DND-41 (cell line): ENCODE measurements around the gene CHCHD3.
A peak's percentile ranks its signal among the peaks of the same experiment; 100 is the strongest.

Experiments
- ATAC-seq: fragments of 200-7000 bp; cut with Tn5 transposase; 3 replicates; pipeline ENCODE4 v1.9.1; 2021; ENCODE audit warnings: low read depth; ENCODE audit not compliant: insufficient read depth
- DNase-seq: peaks from one replicate; pipeline ENCODE4 v3.0.0-alpha.2; 2020
- H2AFZ ChIP-seq: 2 replicates; pipeline ENCODE4 v1.6.0; 2012; ENCODE audit warnings: low read depth, low read length
- H3K27ac ChIP-seq: 2 replicates; pipeline ENCODE4 v1.5.1; 2012; ENCODE audit warnings: low read length, inconsistent platforms
- H3K27me3 ChIP-seq: fragments of 200-600 bp; sonication (generic); 2 replicates; pipeline ENCODE4 v1.6.0; 2012; ENCODE audit warnings: low read length, mild to moderate bottlenecking, inconsistent platforms; ENCODE audit not compliant: insufficient read depth, poor library complexity
- H3K36me3 ChIP-seq: 2 replicates; pipeline ENCODE4 v1.5.1; 2012; ENCODE audit warnings: low read length, inconsistent platforms; ENCODE audit not compliant: insufficient read depth
- H3K4me1 ChIP-seq: 2 replicates; pipeline ENCODE4 v1.5.1; 2012; ENCODE audit warnings: mild to moderate bottlenecking, low read length; ENCODE audit not compliant: insufficient read depth
- H3K4me2 ChIP-seq: 2 replicates; pipeline ENCODE4 v1.6.0; 2012; ENCODE audit warnings: mild to moderate bottlenecking, moderate library complexity, low read length, inconsistent platforms; ENCODE audit not compliant: insufficient read depth
- H3K4me3 ChIP-seq, 2 experiments: fragments of 200-600 bp in 1 of 2; shearing (Covaris generic) in 1 of 2; 2 replicates each; pipeline ENCODE4 v1.5.1; 2012 to 2016; ENCODE audit warnings: inconsistent platforms in 2 of 2, low read length in 2 of 2, mild to moderate bottlenecking in 2 of 2, low read depth in 1 of 2, moderate library complexity in 1 of 2
- H3K79me2 ChIP-seq: 2 replicates; pipeline ENCODE4 v1.6.0; 2012; ENCODE audit warnings: low read length, inconsistent platforms; ENCODE audit not compliant: insufficient read depth
- H3K9ac ChIP-seq: 2 replicates; pipeline ENCODE4 v1.6.0; 2012; ENCODE audit warnings: low read depth, mild to moderate bottlenecking, inconsistent platforms, low read length, moderate library complexity
- H3K9me3 ChIP-seq: 2 replicates; pipeline ENCODE4 v1.5.1; 2012; ENCODE audit warnings: low read length, moderate library complexity, mild to moderate bottlenecking, inconsistent platforms; ENCODE audit not compliant: insufficient read depth, severe bottlenecking
- H4K20me1 ChIP-seq: 2 replicates; pipeline ENCODE4 v1.6.0; 2012; ENCODE audit warnings: low read length; ENCODE audit not compliant: insufficient read depth
- EZH2 ChIP-seq: IDR thresholded peaks from 3 replicates; pipeline ENCODE4 v1.6.1; 2012; ENCODE audit warnings: borderline replicate concordance, low read depth, mild to moderate bottlenecking, moderate library complexity, low read length, inconsistent platforms; ENCODE audit not compliant: severe bottlenecking
- TF ChIP-seq, protein P1 (sequence below): IDR thresholded peaks from 2 replicates; pipeline ENCODE4 v1.5.1; 2012; ENCODE audit warnings: borderline replicate concordance, low read length, moderate library complexity, mild to moderate bottlenecking; ENCODE audit not compliant: poor library complexity, severe bottlenecking; ENCODE audit errors: extremely low read depth

CHCHD3 gene

DNA sequence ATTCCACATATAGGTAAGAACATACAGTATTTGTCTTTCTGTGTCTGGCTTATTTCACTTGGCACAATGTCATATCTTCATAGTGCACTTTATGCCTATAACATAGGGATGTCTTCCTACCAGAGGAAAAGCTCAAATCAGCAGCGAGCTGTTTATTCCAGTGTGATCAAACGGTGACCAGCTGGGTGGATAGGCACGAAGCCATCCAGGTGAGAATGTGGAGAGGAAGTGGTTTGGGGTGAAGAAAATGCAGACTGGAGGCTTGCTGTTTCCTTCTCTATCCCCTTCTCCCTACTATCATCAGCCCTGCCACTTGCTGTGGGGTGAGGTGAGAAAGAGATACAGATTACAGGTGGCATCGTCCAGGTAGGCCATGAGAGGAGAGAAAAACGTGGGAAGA, 52.4 kb downstream of the CHCHD3 start:
- DNase-seq (peak; percentile 45), ATAC-seq (peak; percentile 80)
- H3K36me3 ChIP-seq: no peaks in the 10 kb centered on the region
- no peak overlapping the region for H3K4me3 ChIP-seq
- H3K27me3 ChIP-seq: no peaks in the 10 kb centered on the region
- no peak overlapping the region for H3K27ac ChIP-seq
- H3K4me1 ChIP-seq: peaks cover 6% of the 10 kb centered on the region
- H4K20me1 ChIP-seq: peaks cover 8% of the 10 kb centered on the region; the same call in 1 of the 2 replicates
- no peak overlapping the region for H2AFZ ChIP-seq
- H3K9ac ChIP-seq: no peak overlapping the region
- peaks cover 3% of the 10 kb centered on the region for H3K9me3 ChIP-seq
- TF ChIP-seq, protein P1, sequence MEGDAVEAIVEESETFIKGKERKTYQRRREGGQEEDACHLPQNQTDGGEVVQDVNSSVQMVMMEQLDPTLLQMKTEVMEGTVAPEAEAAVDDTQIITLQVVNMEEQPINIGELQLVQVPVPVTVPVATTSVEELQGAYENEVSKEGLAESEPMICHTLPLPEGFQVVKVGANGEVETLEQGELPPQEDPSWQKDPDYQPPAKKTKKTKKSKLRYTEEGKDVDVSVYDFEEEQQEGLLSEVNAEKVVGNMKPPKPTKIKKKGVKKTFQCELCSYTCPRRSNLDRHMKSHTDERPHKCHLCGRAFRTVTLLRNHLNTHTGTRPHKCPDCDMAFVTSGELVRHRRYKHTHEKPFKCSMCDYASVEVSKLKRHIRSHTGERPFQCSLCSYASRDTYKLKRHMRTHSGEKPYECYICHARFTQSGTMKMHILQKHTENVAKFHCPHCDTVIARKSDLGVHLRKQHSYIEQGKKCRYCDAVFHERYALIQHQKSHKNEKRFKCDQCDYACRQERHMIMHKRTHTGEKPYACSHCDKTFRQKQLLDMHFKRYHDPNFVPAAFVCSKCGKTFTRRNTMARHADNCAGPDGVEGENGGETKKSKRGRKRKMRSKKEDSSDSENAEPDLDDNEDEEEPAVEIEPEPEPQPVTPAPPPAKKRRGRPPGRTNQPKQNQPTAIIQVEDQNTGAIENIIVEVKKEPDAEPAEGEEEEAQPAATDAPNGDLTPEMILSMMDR: no peak
- no peak for TF ChIP-seq EZH2
- H3K79me2 ChIP-seq: peaks cover 32% of the 10 kb centered on the region
- H3K4me2 ChIP-seq: no peak overlapping the region

DNA sequence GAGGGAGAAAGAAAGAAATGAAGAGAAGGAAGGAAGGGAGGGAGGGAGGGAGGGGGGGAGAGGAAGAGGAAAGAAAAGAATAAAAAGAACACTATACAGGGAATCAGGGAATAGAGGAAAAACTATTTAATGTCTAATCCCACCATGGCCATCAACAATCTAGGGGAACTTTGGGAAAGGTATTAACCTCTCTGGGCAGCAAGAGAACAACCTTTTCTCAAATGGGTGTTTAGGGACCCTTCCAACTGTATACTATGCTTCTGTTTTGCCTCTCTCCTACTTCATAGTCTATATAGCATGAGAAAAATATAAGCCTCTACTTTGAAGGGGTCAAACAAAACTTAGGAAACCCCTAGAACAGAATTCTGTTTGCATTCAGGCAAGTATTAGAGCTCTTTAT, 54.5 kb downstream of the CHCHD3 start:
- no peak overlapping the region for H3K27ac ChIP-seq
- DNase-seq (no peak), ATAC-seq (no peak)
- H2AFZ ChIP-seq: no peak overlapping the region
- peaks cover under 1% of the 10 kb centered on the region; the same call in 1 of the 2 replicates for H3K36me3 ChIP-seq
- H3K9ac ChIP-seq: no peak overlapping the region
- H3K4me1 ChIP-seq: peaks cover 6% of the 10 kb centered on the region
- H4K20me1 ChIP-seq: peaks cover 8% of the 10 kb centered on the region; the same call in 1 of the 2 replicates
- peaks cover 3% of the 10 kb centered on the region for H3K9me3 ChIP-seq
- no peaks in the 10 kb centered on the region for H3K27me3 ChIP-seq
- H3K4me2 ChIP-seq: no peak overlapping the region
- H3K4me3 ChIP-seq: no peak overlapping the region
- H3K79me2 ChIP-seq: peaks cover 32% of the 10 kb centered on the region
- TF ChIP-seq, protein P1: no peak
- TF ChIP-seq EZH2: no peak

DNA sequence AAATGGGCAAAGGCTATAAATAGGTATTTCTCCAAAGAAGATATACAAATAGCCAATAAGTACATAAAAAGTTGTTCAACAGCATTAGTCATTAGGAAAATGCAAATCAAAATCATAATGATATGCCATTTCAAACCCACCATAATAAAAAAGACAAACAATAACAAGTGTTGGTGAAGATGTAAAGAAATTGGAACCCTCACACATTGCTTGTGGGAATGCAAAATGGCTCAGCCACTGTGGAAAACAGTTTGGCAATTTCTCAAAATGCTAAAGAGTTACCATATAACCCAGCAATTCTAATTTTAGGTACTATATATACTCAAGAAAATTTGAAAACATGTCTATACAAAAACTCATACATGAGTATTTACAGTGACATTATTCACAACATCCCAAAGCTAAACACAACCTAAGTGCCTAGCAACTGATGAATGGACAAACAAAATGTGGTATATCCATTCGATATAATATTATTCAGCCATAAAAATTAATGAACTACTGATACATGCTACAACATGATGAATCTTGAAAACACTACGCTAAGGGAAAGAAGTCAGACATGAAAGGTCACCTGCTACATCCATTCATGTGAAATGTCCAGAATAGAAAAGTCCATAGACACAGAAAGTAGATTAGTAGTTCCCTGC, 55.6 kb downstream of the CHCHD3 start:
- ATAC-seq: no peak
- no peaks in the 10 kb centered on the region for H3K27me3 ChIP-seq
- no peak for DNase-seq
- no peak overlapping the region for H3K9ac ChIP-seq
- H3K36me3 ChIP-seq: peaks cover 4% of the 10 kb centered on the region; the same call in 1 of the 2 replicates
- H2AFZ ChIP-seq: no peak overlapping the region
- H3K4me3 ChIP-seq: no peak overlapping the region
- peaks cover 3% of the 10 kb centered on the region for H3K9me3 ChIP-seq
- H3K4me1 ChIP-seq: peaks cover 6% of the 10 kb centered on the region
- H3K4me2 ChIP-seq: no peak overlapping the region
- TF ChIP-seq, protein P1: no peak
- TF ChIP-seq EZH2: no peak
- H3K27ac ChIP-seq: no peak overlapping the region
- peaks cover 6% of the 10 kb centered on the region; the same call in 1 of the 2 replicates for H4K20me1 ChIP-seq
- H3K79me2 ChIP-seq: peaks cover 32% of the 10 kb centered on the region
